H54 (cell line): ENCODE measurements around the gene SRGAP3.
A peak's percentile ranks its signal among the peaks of the same experiment; 100 is the strongest.
"Not testable (repeated sequence)": the region's sequence is repeated elsewhere in the genome, so short reads cannot be mapped to it uniquely, and the experiment has no call there.

ENCODE experiments used
- DNase-seq: peaks from one replicate; pipeline ENCODE4 v3.0.0; 2011; ENCODE audit warnings: low spot score, mixed read lengths; ENCODE audit not compliant: insufficient read length
- FAIRE-seq: peaks from 3 replicates; lab custom pipeline; 2011; peaks lifted over from hg19 to GRCh38; lab: Jason Lieb, UNC
- POLR2A ChIP-seq: IDR thresholded peaks from 2 replicates; pipeline ENCODE4 v1.6.1; 2011; ENCODE audit warnings: low read depth, mild to moderate bottlenecking, low read length

The SRGAP3 gene

GRCh38 chr3:9249273-9250192 is at the start of gene SRGAP3:
TSS of gene SRGAP3 (minus strand) at chr3:9249646. CDS start at chr3:9248951, 695 bp downstream.
- 0 out of 2 replicates have a peak, but pooled peaks have one; percentile 28 for TF ChIP-seq POLR2A
- FAIRE-seq (peak; percentile 80), DNase-seq (peak; percentile 89)

GRCh38 chr3:9298236-9298635 is 48.8 kb upstream of the SRGAP3 start:
- DNase-seq (no peak), FAIRE-seq (no peak)
- no peak for TF ChIP-seq POLR2A

GRCh38 chr3:9296241-9296640 is 46.8 kb upstream of the SRGAP3 start:
- no peak for DNase-seq
- TF ChIP-seq POLR2A = no peak
- FAIRE-seq = no peak

GRCh38 chr3:9295007-9295406 is 45.6 kb upstream of the SRGAP3 start:
- FAIRE-seq (no peak), DNase-seq (no peak)
- no peak for TF ChIP-seq POLR2A

- DNase-seq, FAIRE-seq: not testable (repeated sequence)
Measured at GRCh38 chr3:9293953-9294352, 44.5 kb upstream of the SRGAP3 start.

- FAIRE-seq = no peak
- DNase-seq = no peak
Measured at GRCh38 chr3:9293076-9293475, 43.6 kb upstream of the SRGAP3 start.

GRCh38 chr3:9292516-9292915 is 43.1 kb upstream of the SRGAP3 start:
- DNase-seq = no peak
- no peak for FAIRE-seq
- no peak for TF ChIP-seq POLR2A

More at GRCh38 chr3:9293076-9293475, 43.6 kb upstream of the SRGAP3 start:
- TF ChIP-seq POLR2A = no peak

- no peak for FAIRE-seq
- TF ChIP-seq POLR2A = no peak
- no peak for DNase-seq
Measured at GRCh38 chr3:9291821-9292410, 42.5 kb upstream of the SRGAP3 start.

- no peak for FAIRE-seq
- no peak for TF ChIP-seq POLR2A
Measured at GRCh38 chr3:9290566-9290965, 41.1 kb upstream of the SRGAP3 start.

GRCh38 chr3:9281533-9281932 is 32.1 kb upstream of the SRGAP3 start:
- not testable (repeated sequence) for DNase-seq, FAIRE-seq

More at GRCh38 chr3:9290566-9290965, 41.1 kb upstream of the SRGAP3 start:
- DNase-seq = no peak

GRCh38 chr3:9280451-9281219 is 31.2 kb upstream of the SRGAP3 start:
- DNase-seq (no peak), FAIRE-seq (no peak)
- no peak for TF ChIP-seq POLR2A

- DNase-seq (peak; percentile 17), FAIRE-seq (no peak)
- no peak for TF ChIP-seq POLR2A
Measured at GRCh38 chr3:9279966-9280365, 30.5 kb upstream of the SRGAP3 start.

GRCh38 chr3:9278498-9278897 is 29.1 kb upstream of the SRGAP3 start:
- FAIRE-seq (no peak), DNase-seq (no peak)
- TF ChIP-seq POLR2A = no peak

GRCh38 chr3:9278085-9278484 is 28.6 kb upstream of the SRGAP3 start:
- DNase-seq = no peak
- FAIRE-seq = no peak
- TF ChIP-seq POLR2A = no peak
